Measurements from ENCODE around the gene CNOT1.

DNA sequence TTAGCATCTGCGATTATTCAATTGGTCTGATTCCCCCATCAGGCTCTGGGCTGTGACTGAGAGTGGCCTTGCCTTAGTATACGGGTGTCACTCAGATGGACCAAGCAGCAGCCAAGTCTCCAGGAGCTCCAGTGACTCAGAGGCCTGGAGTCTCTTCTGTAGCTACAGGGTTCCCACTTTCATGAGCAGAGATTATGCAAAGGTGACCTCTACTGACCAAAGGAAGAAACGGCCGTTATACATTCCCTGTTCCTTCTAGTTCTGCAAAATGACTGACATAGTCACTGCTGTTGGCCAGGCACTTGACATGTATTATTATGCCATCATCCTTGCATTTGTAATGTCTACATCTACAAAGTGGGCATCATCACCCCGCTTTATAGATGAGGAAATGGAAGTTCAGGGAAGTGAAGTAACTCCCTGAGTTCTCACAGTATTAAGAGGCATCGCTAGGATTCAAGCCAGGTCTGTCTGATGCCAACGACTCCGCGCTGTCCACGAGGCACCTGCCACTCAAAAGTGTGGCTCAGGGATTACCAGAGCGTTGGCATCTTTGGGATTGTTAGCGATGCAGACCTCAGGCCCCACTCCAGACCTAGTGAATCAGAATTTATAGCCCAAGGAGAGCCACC is 31.7 kb upstream of the CNOT1 start:
- TF ChIP-seq, protein P1, sequence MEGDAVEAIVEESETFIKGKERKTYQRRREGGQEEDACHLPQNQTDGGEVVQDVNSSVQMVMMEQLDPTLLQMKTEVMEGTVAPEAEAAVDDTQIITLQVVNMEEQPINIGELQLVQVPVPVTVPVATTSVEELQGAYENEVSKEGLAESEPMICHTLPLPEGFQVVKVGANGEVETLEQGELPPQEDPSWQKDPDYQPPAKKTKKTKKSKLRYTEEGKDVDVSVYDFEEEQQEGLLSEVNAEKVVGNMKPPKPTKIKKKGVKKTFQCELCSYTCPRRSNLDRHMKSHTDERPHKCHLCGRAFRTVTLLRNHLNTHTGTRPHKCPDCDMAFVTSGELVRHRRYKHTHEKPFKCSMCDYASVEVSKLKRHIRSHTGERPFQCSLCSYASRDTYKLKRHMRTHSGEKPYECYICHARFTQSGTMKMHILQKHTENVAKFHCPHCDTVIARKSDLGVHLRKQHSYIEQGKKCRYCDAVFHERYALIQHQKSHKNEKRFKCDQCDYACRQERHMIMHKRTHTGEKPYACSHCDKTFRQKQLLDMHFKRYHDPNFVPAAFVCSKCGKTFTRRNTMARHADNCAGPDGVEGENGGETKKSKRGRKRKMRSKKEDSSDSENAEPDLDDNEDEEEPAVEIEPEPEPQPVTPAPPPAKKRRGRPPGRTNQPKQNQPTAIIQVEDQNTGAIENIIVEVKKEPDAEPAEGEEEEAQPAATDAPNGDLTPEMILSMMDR (IDR thresholded peaks at IDR 0.05; ENCODE audit: low read depth, low read length, poor library complexity, severe bottlenecking): peak; percentile 57
- TF ChIP-seq EZH2phosphoT487 (IDR thresholded peaks at IDR 0.05; ENCODE audit: borderline replicate concordance, low read length): no peak

Data from DOHH2 (cell line).